GM12891 (cell line): Measurements from ENCODE around the gene NMNAT2.

Source experiments
- DNase-seq: peaks from one replicate; pipeline ENCODE4 v3.0.0; 2011; ENCODE audit warnings: low spot score; ENCODE audit not compliant: insufficient read length
- FAIRE-seq: peaks from 2 replicates; lab custom pipeline; 2011; peaks lifted over from hg19 to GRCh38; lab: Jason Lieb, UNC
- PAX5 ChIP-seq: IDR thresholded peaks from 2 replicates; pipeline ENCODE4 v1.6.1; 2011; ENCODE audit warnings: low read length, moderate library complexity, mild to moderate bottlenecking; ENCODE audit not compliant: insufficient read depth, severe bottlenecking
- POLR2A ChIP-seq: IDR thresholded peaks from 2 replicates; pipeline ENCODE4 v1.6.1; 2011; ENCODE audit warnings: low read depth, low read length, control low read depth
- POLR2AphosphoS5 ChIP-seq: IDR thresholded peaks from 2 replicates; pipeline ENCODE4 v1.6.1; 2011; ENCODE audit warnings: low read depth, low read length, control low read depth
- POU2F2 ChIP-seq: IDR thresholded peaks from 2 replicates; pipeline ENCODE4 v1.6.1; 2011; ENCODE audit warnings: low read depth, mild to moderate bottlenecking, control low read depth, low read length, moderate library complexity
- SPI1 ChIP-seq: IDR thresholded peaks from 2 replicates; pipeline ENCODE4 v1.6.1; 2011; ENCODE audit warnings: low read depth, low read length, control low read depth
- TAF1 ChIP-seq: IDR thresholded peaks from 2 replicates; pipeline ENCODE4 v1.6.1; 2011; ENCODE audit warnings: low read depth, low read length, control low read depth

The NMNAT2 gene

GRCh38 chr1:183236158-183236725, 181.9 kb downstream of the NMNAT2 start:
- TF ChIP-seq POU2F2, result no peak
- TF ChIP-seq POLR2A, result no peak
- TF ChIP-seq PAX5, result no peak
- TF ChIP-seq SPI1, result no peak
- TF ChIP-seq POLR2AphosphoS5, result no peak
- no peak for TF ChIP-seq TAF1
- no peak for FAIRE-seq
- DNase-seq, result no peak

- no peak for TF ChIP-seq TAF1
- no peak for TF ChIP-seq POLR2AphosphoS5
- no peak for TF ChIP-seq POLR2A
- TF ChIP-seq PAX5, result no peak
- TF ChIP-seq SPI1, result no peak
- no peak for TF ChIP-seq POU2F2
- DNase-seq, result no peak
- no peak for FAIRE-seq
Observed at GRCh38 chr1:183235503-183235902, 182.7 kb downstream of the NMNAT2 start.

GRCh38 chr1:183234660-183235476, 183.3 kb downstream of the NMNAT2 start:
- FAIRE-seq, result no peak
- TF ChIP-seq PAX5 (no peak), POLR2AphosphoS5 (no peak), SPI1 (no peak), POU2F2 (no peak), POLR2A (no peak), TAF1 (no peak)
- DNase-seq, result no peak

- no peak for DNase-seq
- TF ChIP-seq POU2F2 (no peak), SPI1 (no peak), PAX5 (no peak), POLR2AphosphoS5 (no peak), TAF1 (no peak), POLR2A (no peak)
- FAIRE-seq, result no peak
Observed at GRCh38 chr1:183233113-183233512, 185.1 kb downstream of the NMNAT2 start.

GRCh38 chr1:183231545-183231944, 186.6 kb downstream of the NMNAT2 start:
- no peak for DNase-seq
- no peak for FAIRE-seq
- TF ChIP-seq POU2F2, result no peak
- no peak for TF ChIP-seq POLR2AphosphoS5
- no peak for TF ChIP-seq SPI1
- no peak for TF ChIP-seq POLR2A
- TF ChIP-seq PAX5, result no peak
- no peak for TF ChIP-seq TAF1

- DNase-seq, result no peak
- FAIRE-seq, result no peak
- no peak for TF ChIP-seq PAX5
- TF ChIP-seq TAF1, result no peak
- TF ChIP-seq POLR2AphosphoS5, result no peak
- TF ChIP-seq SPI1, result no peak
- TF ChIP-seq POLR2A, result no peak
- no peak for TF ChIP-seq POU2F2
Observed at GRCh38 chr1:183230413-183230812, 187.8 kb downstream of the NMNAT2 start.

- TF ChIP-seq POU2F2, result no peak
- no peak for TF ChIP-seq POLR2AphosphoS5
- TF ChIP-seq SPI1, result no peak
- FAIRE-seq (no peak), DNase-seq (no peak)
Observed at GRCh38 chr1:183228347-183229220, 189.6 kb downstream of the NMNAT2 start.

- peak; percentile 37 for DNase-seq
- TF ChIP-seq TAF1 (no peak), POU2F2 (no peak), PAX5 (no peak), SPI1 (no peak), POLR2A (no peak), POLR2AphosphoS5 (no peak)
- FAIRE-seq, result peak; percentile 60
Observed at GRCh38 chr1:183227422-183228346, 190.5 kb downstream of the NMNAT2 start.

- no peak for FAIRE-seq
- TF ChIP-seq TAF1 (no peak), SPI1 (no peak), POLR2A (no peak), PAX5 (no peak), POU2F2 (no peak), POLR2AphosphoS5 (no peak)
- DNase-seq, result no peak
Observed at GRCh38 chr1:183226963-183227362, 191.2 kb downstream of the NMNAT2 start.
